HL-60/S4 treated with phorbol 12-myristate 13-acetate at 8.2 ng/mL for 4 days and 3 days (cell line): ENCODE data around the gene MTHFR.

Experiments
- in situ Hi-C: fragments of 300-500 bp; cut with MboI; formaldehyde crosslinking; loops from 2 replicates; pipeline ENCODE4 v1.15.0; 2022; ENCODE audit warnings: low sequenced_read_pairs

Gene MTHFR

DNA sequence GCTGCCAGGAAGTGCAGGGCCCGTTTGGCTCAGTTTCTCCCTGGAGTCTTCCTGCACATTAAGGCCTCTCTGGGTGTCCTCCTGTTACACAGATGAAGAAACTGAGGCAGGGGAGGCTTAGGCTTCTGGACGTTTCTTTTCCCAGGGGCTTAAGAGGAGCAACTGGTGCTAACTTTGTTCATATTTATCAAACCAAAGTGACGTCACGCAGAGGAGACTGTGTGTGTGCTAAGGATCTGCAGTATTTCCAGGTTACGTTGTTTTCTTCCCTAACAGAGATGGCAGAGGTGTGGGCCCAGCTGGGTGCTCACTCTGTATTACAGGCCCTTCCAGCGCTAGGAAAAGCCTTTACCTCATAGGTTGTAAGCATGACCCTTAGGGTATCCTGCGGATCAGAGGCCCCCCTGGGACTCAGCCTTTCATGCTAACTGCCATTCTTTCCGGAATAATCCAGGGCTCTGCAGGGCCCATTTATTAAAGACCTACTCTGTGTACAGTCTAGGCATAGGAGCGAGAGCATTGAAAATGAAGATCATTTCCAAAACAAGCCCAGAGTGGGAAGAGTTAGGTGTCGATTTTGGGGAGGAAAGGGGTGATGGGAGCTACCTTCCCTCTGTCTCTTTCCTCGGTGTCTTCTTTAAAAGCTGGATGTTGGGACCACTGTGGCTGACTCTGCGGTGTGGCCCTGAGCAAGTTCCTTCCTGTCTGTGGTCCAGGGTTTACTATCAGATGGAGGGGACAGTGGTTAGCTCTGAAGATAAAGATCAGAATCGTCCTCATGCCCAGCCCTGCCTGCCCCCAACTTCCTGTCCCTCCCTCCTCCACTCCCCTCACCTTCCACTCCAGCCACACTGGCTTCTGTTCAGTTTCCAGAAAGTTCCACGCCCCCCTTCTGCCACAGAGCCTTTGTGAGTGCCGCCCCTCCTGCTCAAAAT lies 65.2 kb downstream of the MTHFR start:
- in situ Hi-C loops, result no loop called here

GRCh38 chr1:11738783-11739182 lies 67.0 kb downstream of the MTHFR start:
- in situ Hi-C loops, result no loop called here

DNA sequence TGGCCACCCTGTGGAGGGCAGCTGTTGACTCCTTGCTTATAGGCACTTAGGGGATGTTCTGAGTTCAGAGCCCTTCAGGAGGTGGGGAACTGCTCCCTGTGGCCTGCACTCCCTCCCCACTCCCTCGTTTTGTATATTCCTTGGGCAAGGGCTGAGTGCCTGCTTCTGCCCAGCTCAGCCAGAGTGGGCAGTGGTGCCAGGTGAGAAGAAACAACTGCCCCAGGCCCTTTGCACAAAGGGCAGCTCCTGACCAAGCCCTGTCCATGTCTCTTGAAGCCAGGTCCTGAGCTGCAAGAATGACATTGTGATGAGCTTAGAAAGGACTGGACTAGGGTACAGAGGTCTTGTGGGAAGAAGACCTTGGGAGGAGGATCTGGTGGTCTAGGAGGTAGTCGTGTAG lies 67.7 kb downstream of the MTHFR start:
- in situ Hi-C loops, result no loop called here

DNA sequence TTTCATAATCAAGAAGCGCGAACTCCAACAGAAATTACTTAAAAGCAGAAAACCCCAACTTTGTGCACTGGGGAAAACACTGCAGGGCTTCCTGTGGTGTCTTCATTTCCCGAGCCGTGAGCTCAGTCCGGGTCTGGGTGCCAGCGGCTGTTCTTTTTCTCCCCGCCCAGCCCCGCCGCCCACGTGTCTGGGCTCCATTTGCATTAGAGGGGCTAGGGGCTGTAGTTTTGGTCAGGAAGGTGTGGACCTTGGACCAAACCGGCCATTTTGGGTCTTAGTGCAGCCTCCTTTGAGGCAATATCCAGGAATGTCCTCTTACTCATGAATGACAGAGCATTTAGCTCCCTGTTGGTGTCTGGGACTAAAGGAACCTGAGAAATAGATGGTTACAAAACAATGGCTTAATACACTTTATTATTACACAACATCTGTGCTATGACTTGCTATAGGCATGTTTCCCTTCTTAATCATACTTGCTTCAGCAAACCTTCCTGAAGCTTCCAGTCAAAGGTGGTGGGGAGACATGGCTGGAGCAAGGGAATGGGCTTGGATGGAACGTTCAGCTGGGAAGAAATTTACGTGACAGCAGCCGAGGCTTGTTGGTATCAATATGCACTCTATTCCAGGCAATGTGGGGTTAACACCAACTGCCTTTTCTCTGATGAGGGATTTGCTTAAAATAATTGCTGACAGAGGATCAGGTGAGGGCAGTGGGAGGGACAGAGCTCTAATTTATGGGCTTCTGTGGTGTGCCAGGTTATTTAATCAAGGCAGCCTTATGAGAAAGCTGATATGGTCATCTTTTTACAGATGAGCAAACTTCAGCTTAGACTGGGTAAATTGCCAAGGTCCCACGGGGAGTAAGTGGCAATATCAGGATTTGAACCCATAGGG lies 68.8 kb downstream of the MTHFR start:
- in situ Hi-C loops, result no loop called here

DNA sequence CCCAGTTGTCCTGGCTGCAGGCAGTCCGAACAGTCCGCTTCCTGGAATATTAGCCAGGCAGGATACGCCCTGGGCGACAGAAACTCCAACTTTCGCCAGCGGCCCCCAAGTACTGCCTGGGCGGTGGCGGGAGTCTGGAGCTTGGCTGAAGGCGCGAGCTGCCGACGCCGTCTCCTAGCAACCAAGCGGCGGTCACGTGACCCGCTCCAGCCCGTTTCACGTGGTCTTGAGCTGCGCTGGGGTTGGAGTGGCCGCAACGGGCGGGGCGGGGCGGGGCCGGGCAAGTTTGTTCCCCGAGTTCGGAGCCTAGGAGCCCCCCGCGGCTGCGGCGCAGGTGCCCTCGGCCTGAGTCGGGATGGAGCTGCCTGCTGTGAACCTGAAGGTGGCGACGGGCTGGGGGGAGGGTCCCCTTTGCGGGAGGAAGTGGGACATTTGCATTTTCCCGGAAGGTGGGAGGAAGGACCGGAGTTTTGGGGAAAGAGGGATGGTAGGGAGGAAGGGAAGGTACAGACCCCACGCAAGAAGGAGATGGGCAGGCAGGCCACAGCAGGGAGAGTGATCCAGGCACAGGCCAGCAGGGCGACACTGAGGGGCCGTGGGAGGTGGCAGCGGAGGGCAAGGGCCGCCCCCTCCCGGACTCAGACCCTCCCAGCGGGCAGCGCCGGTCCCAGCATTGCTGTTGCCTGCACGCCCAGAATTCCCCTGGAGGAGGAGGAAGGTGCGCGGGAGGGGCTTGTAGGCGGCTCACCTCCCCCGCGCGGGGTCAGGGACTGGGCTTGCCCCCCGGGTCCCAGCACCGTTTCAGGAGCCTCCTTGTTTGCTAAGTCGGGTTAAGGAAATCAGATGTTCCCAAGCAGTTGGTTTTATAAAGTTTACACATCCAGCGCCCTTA lies 69.7 kb downstream of the MTHFR start, which contains the start of gene AGTRAP:
TSS of gene AGTRAP (plus strand) at position 283 of the 892 bp plus-strand sequence. CDS start at position 356, 73 bp downstream.
- in situ Hi-C loops, result no loop called here
